PC-9 (cell line): Measurements from ENCODE around the gene INPP5A. TPM values are rescaled to one million over a fixed set of nuclear protein-coding genes. Genes with fewer than 3 reads are reported as not detected.

Source experiments
- BruUV-seq: library from RNA; stranded (reverse); fragments of 400-500 nt; replicated peaks from 2 replicates; lab custom pipeline; 2021; lab: Mats Ljungman, UMichigan
- CTCF ChIA-PET: fragments of 300-600 bp; sonication (Branson Sonifier 250); formaldehyde crosslinking; loops from one replicate; lab custom pipeline; 2022; ENCODE audit warnings: antibody characterized with exemption; lab: Charles Lee
- POLR2A ChIA-PET: fragments of 300-600 bp; sonication (Branson Sonifier 250); formaldehyde crosslinking; loops from one replicate; lab custom pipeline; 2022; ENCODE audit warnings: antibody characterized with exemption; ENCODE audit not compliant: unreplicated experiment; lab: Charles Lee
- DNase-seq, 2 experiments: peaks; one replicate each; pipeline versions ENCODE4 v3.0.0 to v3.0.0-alpha.2; 2015 to 2022; ENCODE audit warnings: mixed read lengths in 1 of 2
- H2AFZ ChIP-seq: fragments of 200-600 bp; sonication (generic); 2 replicates; pipeline ENCODE4 v1.8.1; 2017; ENCODE audit warnings: antibody characterized with exemption
- H3F3A ChIP-seq: fragments of 200-600 bp; sonication (generic); 2 replicates; pipeline ENCODE4 v1.8.1; 2017; ENCODE audit warnings: antibody characterized with exemption, mild to moderate bottlenecking, low read depth; ENCODE audit not compliant: insufficient read depth
- H3K27ac ChIP-seq: fragments of 200-600 bp; sonication (generic); 2 replicates; pipeline ENCODE4 v1.6.1; 2016; ENCODE audit warnings: mixed run types
- H3K27me3 ChIP-seq: fragments of 200-600 bp; sonication (generic); 2 replicates; pipeline ENCODE4 v1.6.1; 2016; ENCODE audit warnings: low read depth, mixed run types; ENCODE audit not compliant: insufficient read depth
- H3K36me3 ChIP-seq: fragments of 200-600 bp; sonication (generic); 2 replicates; pipeline ENCODE4 v1.6.1; 2016; ENCODE audit warnings: low read depth, mixed run types
- H3K4me1 ChIP-seq: fragments of 200-600 bp; sonication (generic); replicated peaks from 2 replicates; pipeline ENCODE4 v1.6.1; 2016; ENCODE audit warnings: mixed run types; ENCODE audit not compliant: insufficient read depth
- H3K4me2 ChIP-seq: fragments of 200-600 bp; sonication (generic); 2 replicates; pipeline ENCODE4 v1.6.1; 2017; ENCODE audit warnings: mixed run types
- H3K4me3 ChIP-seq: fragments of 200-600 bp; sonication (generic); 2 replicates; pipeline ENCODE4 v1.6.1; 2016; ENCODE audit warnings: mixed run types
- H3K79me2 ChIP-seq: fragments of 200-600 bp; sonication (generic); 2 replicates; pipeline ENCODE4 v1.6.1; 2017; ENCODE audit warnings: low read depth, mixed run types
- H3K9me2 ChIP-seq: fragments of 200-600 bp; sonication (generic); 2 replicates; pipeline ENCODE4 v1.8.1; 2017; ENCODE audit warnings: mild to moderate bottlenecking; ENCODE audit not compliant: insufficient read depth
- H3K9me3 ChIP-seq: fragments of 200-600 bp; sonication (generic); 2 replicates; pipeline ENCODE4 v1.8.1; 2016; ENCODE audit warnings: low read depth; ENCODE audit not compliant: insufficient read depth
- H4K20me1 ChIP-seq: fragments of 200-600 bp; sonication (generic); 2 replicates; pipeline ENCODE4 v1.8.1; 2017; ENCODE audit not compliant: insufficient read depth
- CTCF ChIP-seq: fragments of 200-600 bp; sonication (generic); conservative IDR thresholded peaks from 2 replicates; pipeline ENCODE4 v1.6.1; 2017; ENCODE audit warnings: mixed run types, antibody characterized with exemption, mild to moderate bottlenecking, moderate library complexity
- EZH2 ChIP-seq: fragments of 200-600 bp; sonication (generic); IDR thresholded peaks from 2 replicates; pipeline ENCODE4 v1.8.0; 2017; ENCODE audit warnings: antibody characterized with exemption, low read depth
- intact Hi-C: fragments of 100-400 bp; cut with micrococcal nuclease; formaldehyde crosslinking; loops from one replicate; pipeline ENCODE4 v1.10.0; 2022; ENCODE audit not compliant: unreplicated experiment
- total RNA-seq: library from RNA; stranded (reverse); gene quantifications from 2 replicates; pipeline ENCODE4 v1.2.3, GENCODE V29; 2021

The INPP5A gene
- total RNA-seq, 1 experiment from 2014 or later: 18.4 TPM

- no peak for DNase-seq
- no peaks in the 10 kb centered on the region for H3K9me2 ChIP-seq
- H3K4me2 ChIP-seq: no peak overlapping the region
- H3K4me3 ChIP-seq: no peak overlapping the region
- no peak for TF ChIP-seq EZH2
- TF ChIP-seq CTCF: no peak
- no peaks in the 10 kb centered on the region for H3K36me3 ChIP-seq
- no peak overlapping the region for H3K27ac ChIP-seq
- ChIA-PET CTCF (no interaction called here), POLR2A (no interaction called here)
- intact Hi-C loops: no loop called here
- no TSS peak for BruUV-seq
- no peaks in the 10 kb centered on the region for H3K79me2 ChIP-seq
- H3F3A ChIP-seq: no peaks in the 10 kb centered on the region
- no peak overlapping the region for H2AFZ ChIP-seq
- H3K27me3 ChIP-seq: no peaks in the 10 kb centered on the region
- H3K4me1 ChIP-seq: no peaks in the 10 kb centered on the region
- no peaks in the 10 kb centered on the region for H4K20me1 ChIP-seq
- H3K9me3 ChIP-seq: no peaks in the 10 kb centered on the region
Measured at GRCh38 chr10:132781556-132781955, 244.0 kb downstream of the INPP5A start.

GRCh38 chr10:132783165-132783939 is 245.8 kb downstream of the INPP5A start:
- H3K27me3 ChIP-seq: no peaks in the 10 kb centered on the region

More at GRCh38 chr10:132783165-132783939, 245.8 kb downstream of the INPP5A start:
- no peaks in the 10 kb centered on the region for H3K9me2 ChIP-seq
- DNase-seq: no peak
- intact Hi-C loops: no loop called here
- no peaks in the 10 kb centered on the region for H3K79me2 ChIP-seq
- H3K9me3 ChIP-seq: no peaks in the 10 kb centered on the region
- H4K20me1 ChIP-seq: no peaks in the 10 kb centered on the region
- CTCF ChIA-PET: no interaction called here
- POLR2A ChIA-PET: no interaction called here
- BruUV-seq: no TSS peak
- no peak for TF ChIP-seq EZH2
- no peak for TF ChIP-seq CTCF
- no peaks in the 10 kb centered on the region for H3F3A ChIP-seq
- no peak overlapping the region for H3K4me2 ChIP-seq
- H3K4me1 ChIP-seq: no peaks in the 10 kb centered on the region
- H2AFZ ChIP-seq: no peak overlapping the region
- no peak overlapping the region for H3K4me3 ChIP-seq
- H3K27ac ChIP-seq: no peak overlapping the region
- H3K36me3 ChIP-seq: no peaks in the 10 kb centered on the region
